IMR-90 (cell line): ENCODE data around the gene SPPL3. TPM values are rescaled to one million over a fixed set of nuclear protein-coding genes. Genes with fewer than 3 reads are reported as not detected.

ENCODE experiments used
- ATAC-seq: fragments of 200-7000 bp; cut with Tn5 transposase; 2 replicates; pipeline ENCODE4 v1.9.1; 2020; ENCODE audit warnings: low read depth, mild to moderate bottlenecking, moderate library complexity
- BruUV-seq: library from RNA; stranded (reverse); fragments of 400-500 nt; replicated peaks from 2 replicates; lab custom pipeline; 2021; lab: Mats Ljungman, UMichigan
- CTCF ChIA-PET: fragments of 300-600 bp; formaldehyde crosslinking; extraction: SDS; loops from one replicate; lab custom pipeline; 2021; ENCODE audit warnings: antibody characterized with exemption; lab: Yijun Ruan, JAX
- POLR2A ChIA-PET: fragments of 300-600 bp; sonication (Branson Sonifier 250); formaldehyde crosslinking; loops from one replicate; lab custom pipeline; 2022; ENCODE audit warnings: antibody characterized with exemption; ENCODE audit not compliant: unreplicated experiment; lab: Charles Lee
- DNase-seq: peaks from one replicate; pipeline ENCODE4 v3.0.0; 2013
- H2AFZ ChIP-seq: replicated peaks from 2 replicates; pipeline ENCODE3; 2013; ENCODE audit warnings: low read length, mild to moderate bottlenecking; ENCODE audit not compliant: poor library complexity
- H2AK5ac ChIP-seq: 2 replicates; pipeline ENCODE4 v1.6.1; 2013; ENCODE audit warnings: low read depth, low read length, inconsistent platforms
- H2AK9ac ChIP-seq: replicated peaks from 2 replicates; pipeline ENCODE3; 2013; ENCODE audit warnings: mild to moderate bottlenecking, low read depth, low read length, moderate library complexity; ENCODE audit not compliant: poor library complexity
- H2BK120ac ChIP-seq: 2 replicates; pipeline ENCODE4 v1.6.1; 2013; ENCODE audit warnings: low read depth, low read length, inconsistent platforms
- H2BK15ac ChIP-seq: 3 replicates; pipeline ENCODE4 v1.6.1; 2013; ENCODE audit warnings: low read depth, low read length, inconsistent platforms
- H2BK20ac ChIP-seq: 2 replicates; pipeline ENCODE4 v1.6.1; 2013; ENCODE audit warnings: low read depth, mild to moderate bottlenecking, inconsistent platforms, low read length, moderate library complexity
- H2BK5ac ChIP-seq: 2 replicates; pipeline ENCODE4 v1.6.1; 2013; ENCODE audit warnings: mild to moderate bottlenecking, low read depth, low read length, inconsistent platforms; ENCODE audit not compliant: poor library complexity, severe bottlenecking
- H3K14ac ChIP-seq: replicated peaks from 2 replicates; pipeline ENCODE4 v1.6.1; 2013; ENCODE audit warnings: low read depth, low read length, inconsistent platforms
- H3K18ac ChIP-seq: 2 replicates; pipeline ENCODE4 v1.6.1; 2013; ENCODE audit warnings: low read depth, low read length, control low read depth
- H3K23ac ChIP-seq: 2 replicates; pipeline ENCODE4 v1.6.1; 2013; ENCODE audit warnings: low read depth, low read length, inconsistent platforms
- H3K27ac ChIP-seq: 2 replicates; pipeline ENCODE4 v1.5.1; 2013; ENCODE audit warnings: mild to moderate bottlenecking, control low read depth, low read length; ENCODE audit not compliant: insufficient read depth
- H3K27me3 ChIP-seq: 2 replicates; pipeline ENCODE4 v1.6.1; 2013; ENCODE audit warnings: low read length; ENCODE audit not compliant: control insufficient read depth, insufficient read depth
- H3K36me3 ChIP-seq: 2 replicates; pipeline ENCODE4 v1.6.1; 2013; ENCODE audit warnings: low read length, mixed read lengths; ENCODE audit not compliant: control insufficient read depth, insufficient read depth
- H3K4ac ChIP-seq: 2 replicates; pipeline ENCODE4 v1.6.1; 2013; ENCODE audit warnings: low read depth, low read length, inconsistent platforms
- H3K4me1 ChIP-seq: 2 replicates; pipeline ENCODE4 v1.6.1; 2013; ENCODE audit warnings: low read length, mixed read lengths; ENCODE audit not compliant: control insufficient read depth, insufficient read depth
- H3K4me2 ChIP-seq: 2 replicates; pipeline ENCODE4 v1.6.1; 2013; ENCODE audit warnings: low read depth, mild to moderate bottlenecking, control low read depth, low read length, moderate library complexity
- H3K4me3 ChIP-seq: 2 replicates; pipeline ENCODE4 v1.5.1; 2013; ENCODE audit warnings: low read depth, mild to moderate bottlenecking, control low read depth, low read length, moderate library complexity; ENCODE audit not compliant: insufficient read depth
- H3K56ac ChIP-seq: 2 replicates; pipeline ENCODE4 v1.6.1; 2013; ENCODE audit warnings: low read length, inconsistent platforms; ENCODE audit not compliant: insufficient read depth; ENCODE audit errors: extremely low read depth
- H3K79me1 ChIP-seq, 2 experiments: 2 replicates each; pipeline ENCODE4 v1.6.1; 2013; ENCODE audit warnings: low read length in 2 of 2, inconsistent platforms in 1 of 2, low read depth in 1 of 2
- H3K9ac ChIP-seq: 2 replicates; pipeline ENCODE4 v1.6.1; 2013; ENCODE audit warnings: low read depth, low read length, control low read depth
- H3K9me1 ChIP-seq: 2 replicates; pipeline ENCODE4 v1.6.1; 2013; ENCODE audit warnings: low read length, inconsistent platforms; ENCODE audit not compliant: insufficient read depth
- H3K9me3 ChIP-seq: 2 replicates; pipeline ENCODE4 v1.6.1; 2013; ENCODE audit warnings: low read length; ENCODE audit not compliant: control insufficient read depth, insufficient read depth
- H4K20me1 ChIP-seq: 2 replicates; pipeline ENCODE4 v1.6.1; 2013; ENCODE audit warnings: low read length, inconsistent platforms; ENCODE audit not compliant: insufficient read depth
- H4K5ac ChIP-seq: 2 replicates; pipeline ENCODE4 v1.6.1; 2013; ENCODE audit warnings: mild to moderate bottlenecking, low read depth, low read length, control low read depth
- H4K8ac ChIP-seq, 2 experiments: 2 replicates each; pipeline ENCODE4 v1.6.1; 2013; ENCODE audit warnings: low read depth in 2 of 2, low read length in 2 of 2, control low read depth in 1 of 2, inconsistent platforms in 1 of 2
- H4K91ac ChIP-seq: 2 replicates; pipeline ENCODE4 v1.6.1; 2013; ENCODE audit warnings: low read depth, low read length, inconsistent platforms; ENCODE audit not compliant: insufficient read depth
- CTCF ChIP-seq: conservative IDR thresholded peaks from 2 replicates; pipeline ENCODE4 v1.5.1; 2012; ENCODE audit warnings: mild to moderate bottlenecking, low read depth, low read length, improper control_type of control experiment
- RAD21 ChIP-seq: IDR thresholded peaks from 2 replicates; pipeline ENCODE4 v1.6.1; 2012; ENCODE audit warnings: low read length, improper control_type of control experiment
- RCOR1 ChIP-seq: IDR thresholded peaks from 2 replicates; pipeline ENCODE4 v1.6.1; 2012; ENCODE audit warnings: mild to moderate bottlenecking, low read length, improper control_type of control experiment; ENCODE audit not compliant: insufficient replicate concordance
- WGBS, 2 experiments: methylation state at CpG; one replicate each; pipeline versions ENCODE4 v1.1.5 to v1.1.7; 2013; ENCODE audit warnings: missing lambda C conversion rate in 2 of 2; ENCODE audit not compliant: insufficient read length in 1 of 2; ENCODE audit errors: extremely low coverage in 2 of 2; 5-methylcytosine and 5-hydroxymethylcytosine counted together
- dilution Hi-C: fragments of 300-500 bp; cut with HindIII; formaldehyde crosslinking; loops from one replicate; pipeline ENCODE4 v1.14.3; 2018; ENCODE audit warnings: low sequenced_read_pairs; ENCODE audit not compliant: unreplicated experiment
- in situ Hi-C: fragments of 300-500 bp; cut with MboI; formaldehyde crosslinking; loops from 3 replicates; pipeline ENCODE4 v1.14.3; 2019; ENCODE audit warnings: low sequenced_read_pairs, inconsistent platforms, mixed read lengths
- intact Hi-C: fragments of 100-400 bp; cut with micrococcal nuclease; formaldehyde crosslinking; loops from 2 replicates; pipeline ENCODE4 v1.10.0; 2022
- polyA plus RNA-seq, 3 experiments: library from polyadenylated mRNA; depleted of rRNA; stranded (reverse); fragments of >200 nt; gene quantifications; 2 replicates each; pipeline ENCODE4 v1.2.3, GENCODE V29; 2012; ENCODE audit warnings: low replicate concordance in 1 of 3
- total RNA-seq: library from RNA; depleted of rRNA; stranded (reverse); fragments of >200 nt; gene quantifications from 2 replicates; pipeline ENCODE4 v1.2.3, GENCODE V29; 2012

SPPL3 gene
- total and polyA plus RNA-seq, 2 of the 4 experiments (the other 2 are of a cell fraction), result 1.6 to 18.0 TPM

DNA sequence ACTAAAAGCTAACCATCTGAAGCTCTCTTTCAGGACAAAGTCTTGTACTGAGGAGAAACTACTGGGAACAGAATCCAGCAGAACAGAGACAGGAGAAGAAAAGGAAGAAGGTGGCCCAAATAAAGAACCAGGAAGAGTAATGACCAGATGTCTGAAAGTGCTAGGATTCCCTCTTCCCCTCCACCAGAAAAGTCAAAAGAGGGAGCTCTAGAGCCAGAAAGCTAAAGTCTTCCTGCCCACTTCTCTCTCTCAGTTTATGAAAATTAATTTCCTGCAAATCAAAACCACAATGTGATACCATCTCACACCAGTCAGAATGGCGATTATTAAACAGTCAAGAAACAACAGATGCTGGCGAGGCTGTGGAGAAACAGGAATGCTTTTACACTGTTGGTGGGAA lies 47.2 kb downstream of the SPPL3 start:
- DNase-seq (no peak), ATAC-seq (no peak)
- no peak overlapping the region for H3K4me3 ChIP-seq
- no peak overlapping the region for H3K23ac ChIP-seq
- no peak overlapping the region for H3K27ac ChIP-seq
- peaks cover 2% of the 10 kb centered on the region; the same call in 1 of the 2 replicates for H3K9me3 ChIP-seq
- H4K20me1 ChIP-seq, result peaks cover 38% of the 10 kb centered on the region
- CTCF ChIA-PET, result interaction anchor here (0.6 to 1.0 kb wide), 3 partner anchors 9 to 371 kb away, joined by 3 read pairs; no protein-coding TSS in a partner anchor
- H2BK20ac ChIP-seq, result no peak overlapping the region
- H2BK15ac ChIP-seq, result no peak overlapping the region
- POLR2A ChIA-PET, result no interaction called here
- H2BK5ac ChIP-seq, result no peak overlapping the region
- no peak overlapping the region for H3K56ac ChIP-seq
- H3K18ac ChIP-seq, result no peak overlapping the region
- no peak overlapping the region for H2BK120ac ChIP-seq
- H3K9ac ChIP-seq, result no peak overlapping the region
- H2AFZ ChIP-seq, result no peak overlapping the region
- BruUV-seq, result no TSS peak
- no peaks in the 10 kb centered on the region for H3K27me3 ChIP-seq
- intact Hi-C loops (no loop called here), in situ Hi-C loops (no loop called here), dilution Hi-C loops (no loop called here)
- no peaks in the 10 kb centered on the region for H3K36me3 ChIP-seq
- H3K9me1 ChIP-seq, result no peaks in the 10 kb centered on the region; the same call in none of the 2 replicates
- no peak overlapping the region for H4K91ac ChIP-seq
- no peak overlapping the region for H2AK9ac ChIP-seq
- H4K5ac ChIP-seq, result no peak overlapping the region
- H3K4me2 ChIP-seq, result no peak overlapping the region
- H4K8ac ChIP-seq, result no peak overlapping the region
- TF ChIP-seq CTCF, result peak; percentile 41
- peak; percentile 29; the same call in 1 of the 2 replicates for TF ChIP-seq RAD21
- TF ChIP-seq RCOR1, result no peak
- WGBS, 2 experiments, result no CpG with 5 or more reads among the region's 2 CpGs
- H3K4ac ChIP-seq, result no peak overlapping the region
- peaks cover 7% of the 10 kb centered on the region for H3K4me1 ChIP-seq
- H3K79me1 ChIP-seq, result peaks cover 28 to 50% of the 10 kb centered on the region in 2 experiments
- H2AK5ac ChIP-seq, result no peak overlapping the region
- no peak overlapping the region for H3K14ac ChIP-seq
